AG09309 (cell line): Measurements from ENCODE around the gene SEC24A.

ENCODE experiments used
- DNase-seq: peaks from one replicate; pipeline ENCODE4 v3.0.0-alpha.2; 2010; ENCODE audit warnings: low read depth
- H3K4me3 ChIP-seq: 2 replicates; pipeline ENCODE4 v1.5.1; 2011; ENCODE audit warnings: mild to moderate bottlenecking, low read depth, low read length, moderate library complexity; ENCODE audit not compliant: control insufficient read depth
- CTCF ChIP-seq: IDR thresholded peaks from 2 replicates; pipeline ENCODE4 v1.5.1; 2011; ENCODE audit warnings: mild to moderate bottlenecking, low read depth, low read length, inconsistent platforms; ENCODE audit not compliant: insufficient read depth, control insufficient read depth; ENCODE audit errors: missing control alignments

Gene SEC24A

GRCh38 chr5:134772461-134773125 lies 124.0 kb downstream of the SEC24A start:
- TF ChIP-seq CTCF, result no peak
- H3K4me3 ChIP-seq, result no peak overlapping the region
- no peak for DNase-seq

- no peak overlapping the region for H3K4me3 ChIP-seq
- no peak for TF ChIP-seq CTCF
- no peak for DNase-seq
These were observed 128.8 kb downstream of the SEC24A start for GRCh38 chr5:134777366-134777765.
